ENCODE results near the gene P2RY2. TPM values are rescaled to one million over a fixed set of nuclear protein-coding genes. Genes with fewer than 3 reads are reported as not detected.
"Not testable (repeated sequence)": the region's sequence is repeated elsewhere in the genome, so short reads cannot be mapped to it uniquely, and the experiment has no call there.

Gene P2RY2
- total RNA-seq, 2 donors from 2014 or later, result 12.0 to 16.5 TPM

DNA sequence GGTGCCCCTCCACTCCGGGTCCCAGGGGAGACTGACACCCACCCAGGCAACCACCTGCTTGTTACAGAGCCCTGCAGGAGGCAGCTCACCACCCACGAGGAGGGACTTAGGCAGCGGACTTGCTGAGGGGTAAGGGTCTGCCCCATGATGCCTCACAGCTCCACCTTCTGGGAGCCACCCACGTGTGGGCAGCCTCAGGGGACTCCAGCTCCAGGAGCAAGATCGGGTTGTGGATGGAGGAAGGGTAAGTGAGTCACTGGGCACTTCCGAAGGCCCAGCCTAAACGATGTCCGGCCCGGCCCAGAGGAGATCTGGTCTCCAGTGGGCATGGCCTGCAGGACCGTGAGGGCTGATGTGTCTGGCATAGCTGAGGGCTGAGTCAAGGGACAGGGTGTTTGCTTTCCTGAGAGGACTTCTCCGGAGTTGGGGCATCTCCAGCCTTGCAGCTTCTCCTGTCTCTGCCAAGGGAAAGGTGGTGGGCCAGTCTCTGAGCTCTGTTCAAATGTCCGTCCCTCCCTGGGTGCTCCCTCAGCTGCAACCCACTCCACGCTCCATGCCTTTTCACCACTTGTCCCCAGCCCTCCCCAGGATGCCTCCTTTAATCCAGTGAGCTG, 32.3 kb upstream of the P2RY2 start:
- ATAC-seq, result peak in 1 of 2 donors; percentile 42
- intact Hi-C loops (cut with DNase I), result loop anchor here (2.0 to 10.0 kb wide), 4 partner anchors 31 to 102 kb away; no protein-coding TSS in a partner anchor
- DNase-seq, result no peak

DNA sequence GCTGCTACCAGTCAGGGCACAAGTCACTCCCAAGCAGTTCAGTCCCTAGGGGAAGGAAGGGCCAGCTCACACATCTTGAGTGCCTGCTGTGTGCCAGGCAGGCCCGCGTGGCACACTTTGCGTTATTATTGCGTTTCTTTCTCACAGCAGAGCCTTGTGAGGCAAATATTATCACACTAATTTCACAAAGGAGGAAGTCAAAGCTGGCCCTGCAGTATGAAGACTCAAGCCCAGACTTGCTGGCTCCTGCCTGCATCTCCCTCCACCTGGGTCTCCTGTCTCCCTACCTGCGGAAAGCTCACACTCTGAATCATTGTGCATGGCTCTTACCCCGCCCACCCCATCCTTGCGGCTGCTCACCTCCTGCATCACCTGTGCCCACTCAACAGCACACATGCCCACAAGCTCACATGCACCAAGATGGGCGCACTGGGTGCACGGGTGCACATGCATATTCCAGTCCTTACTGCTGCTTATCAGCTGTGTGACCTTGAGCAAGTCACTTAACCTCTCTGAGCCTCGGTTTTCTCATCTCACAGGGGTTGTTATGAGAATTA, 31.7 kb upstream of the P2RY2 start:
- intact Hi-C loops (cut with DNase I), result loop anchor here (5.0 to 10.0 kb wide), 2 partner anchors 58 to 101 kb away; no protein-coding TSS in a partner anchor
- no peak for DNase-seq
- no peak for ATAC-seq

DNA sequence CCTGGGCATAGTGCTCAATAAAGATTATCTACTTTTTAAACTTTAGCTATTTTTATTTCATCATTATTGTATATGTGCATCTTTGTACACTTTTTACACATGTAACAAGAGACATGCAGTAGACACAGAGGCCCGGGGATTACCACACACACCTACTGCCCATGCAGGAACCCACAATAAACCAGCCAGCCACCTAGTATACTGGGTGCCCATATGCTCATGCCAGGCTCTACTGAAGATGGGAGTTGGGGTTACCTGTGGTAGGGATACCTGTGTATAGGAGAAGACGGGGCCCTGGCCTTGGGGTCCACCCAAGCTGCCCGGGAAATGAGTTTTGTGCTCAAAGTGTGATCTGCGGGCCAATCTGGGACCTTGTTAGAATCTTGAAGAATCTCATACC, 31.2 kb upstream of the P2RY2 start:
- intact Hi-C loops (cut with DNase I), result loop anchor here (5.0 to 10.0 kb wide), 2 partner anchors 58 to 100 kb away; no protein-coding TSS in a partner anchor
- ATAC-seq, result no peak

GRCh38 chr11:73187854-73188253, 30.2 kb upstream of the P2RY2 start:
- intact Hi-C loops (cut with DNase I), result loop anchor here (5.0 to 10.0 kb wide), 2 partner anchors 57 to 99 kb away; no protein-coding TSS in a partner anchor
- DNase-seq (no peak), ATAC-seq (no peak)

More for the DNA sequence above, 31.2 kb upstream of the P2RY2 start:
- DNase-seq, result no peak

- intact Hi-C loops (cut with DNase I), result loop anchor here (5.0 to 10.0 kb wide), 2 partner anchors 56 to 99 kb away; no protein-coding TSS in a partner anchor
- ATAC-seq (peak; percentile 49 to 83), DNase-seq (no peak)
These were observed 29.8 kb upstream of the P2RY2 start for GRCh38 chr11:73188301-73188700.

DNA sequence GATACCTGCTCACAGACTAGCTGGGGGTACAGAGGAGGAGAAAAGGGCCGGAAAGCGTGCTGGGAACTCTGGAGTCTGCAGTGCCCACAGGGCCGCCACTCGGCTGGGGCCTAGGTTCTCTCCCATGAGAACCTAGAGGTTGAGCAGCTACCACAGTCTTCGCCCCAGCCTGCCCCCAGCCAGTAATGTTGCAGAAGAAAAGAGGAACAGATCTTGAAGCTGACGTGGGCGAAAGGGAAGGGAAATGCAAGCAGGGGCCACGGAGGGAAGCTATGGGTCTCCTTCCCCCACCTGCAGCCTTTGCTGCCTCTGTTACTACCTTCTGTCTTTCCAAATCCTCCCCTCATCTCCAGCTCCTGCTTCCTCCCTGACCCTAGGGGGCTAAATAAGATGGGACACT, 28.8 kb upstream of the P2RY2 start:
- DNase-seq (no peak), ATAC-seq (peak in 1 of 2 donors; percentile 9)
- intact Hi-C loops (cut with DNase I), result loop anchor here (5.0 to 10.0 kb wide), 2 partner anchors 55 to 98 kb away; no protein-coding TSS in a partner anchor

DNA sequence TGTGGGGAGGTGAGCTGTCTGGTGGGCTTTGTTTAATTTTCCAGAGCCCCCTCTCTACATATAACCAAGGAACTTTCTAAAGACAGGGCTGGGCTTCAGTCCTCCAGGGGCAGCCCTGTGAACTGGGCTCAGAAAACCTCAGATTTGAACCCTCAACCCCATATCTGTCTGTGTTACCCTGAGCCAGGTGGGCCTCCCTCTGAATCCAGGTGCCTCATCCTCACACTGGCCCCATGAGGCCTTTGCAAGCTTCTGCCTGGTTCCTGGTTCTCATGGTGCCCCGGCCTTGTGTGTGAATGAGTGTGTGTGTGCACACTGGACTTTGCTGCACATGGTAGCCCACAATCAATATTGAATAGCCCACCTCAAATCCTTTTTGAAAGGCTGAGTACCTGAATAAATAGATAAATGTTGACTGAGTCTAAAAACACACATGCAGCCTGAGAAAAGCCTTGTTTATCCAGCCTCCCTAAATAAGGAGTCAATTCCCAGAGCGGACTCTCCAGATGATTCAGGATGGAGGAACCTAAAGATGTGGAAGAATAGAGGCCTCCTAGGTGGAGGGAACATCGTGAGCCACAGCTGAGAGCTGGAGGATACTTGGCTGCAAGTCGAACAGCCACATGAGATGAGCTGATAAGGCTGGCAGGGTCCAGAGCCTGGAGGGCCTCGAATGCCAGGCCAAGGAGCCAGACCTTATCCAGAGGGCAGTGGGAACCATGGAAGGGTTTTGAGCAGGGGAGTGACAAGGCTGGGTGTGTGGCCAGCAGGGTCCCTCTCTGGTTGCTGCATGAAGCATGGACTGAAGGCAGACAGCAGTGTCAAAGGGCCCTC, 28.1 kb upstream of the P2RY2 start:
- ATAC-seq, result no peak

GRCh38 chr11:73190557-73190885, 27.6 kb upstream of the P2RY2 start:
- intact Hi-C loops (cut with DNase I), result loop anchor here in 1 of 2 donors (5.0 kb wide), 1 partner anchor 102 kb away; no protein-coding TSS in a partner anchor
- no peak for ATAC-seq
- DNase-seq, result no peak

More for the DNA sequence above, 28.1 kb upstream of the P2RY2 start:
- DNase-seq, result no peak
- intact Hi-C loops (cut with DNase I), result loop anchor here (5.0 to 10.0 kb wide), 3 partner anchors 55 to 102 kb away; no protein-coding TSS in a partner anchor

DNA sequence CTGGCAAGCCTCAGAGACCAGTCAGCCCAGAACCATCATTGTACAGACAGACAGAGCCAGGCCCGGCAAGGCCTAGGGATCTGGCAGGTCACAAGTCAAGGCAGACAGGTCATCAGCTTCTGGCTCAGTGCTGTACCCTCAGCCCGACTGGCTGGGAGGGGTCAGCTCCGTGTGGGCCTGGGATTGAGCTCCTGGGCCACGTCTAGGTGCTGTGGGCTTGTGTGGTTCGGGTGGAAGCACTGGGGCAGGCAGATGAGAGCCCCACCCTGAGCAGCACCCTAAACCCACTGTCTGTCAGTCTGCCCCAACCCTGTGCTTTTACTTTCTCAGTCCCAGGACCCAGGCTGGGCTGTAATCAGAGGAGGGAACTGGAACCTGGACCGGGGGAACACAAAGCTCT, 26.9 kb upstream of the P2RY2 start:
- DNase-seq, result no peak
- ATAC-seq, result no peak
- intact Hi-C loops (cut with DNase I), result loop anchor here in 1 of 2 donors (5.0 kb wide), 1 partner anchor 101 kb away; no protein-coding TSS in a partner anchor

DNA sequence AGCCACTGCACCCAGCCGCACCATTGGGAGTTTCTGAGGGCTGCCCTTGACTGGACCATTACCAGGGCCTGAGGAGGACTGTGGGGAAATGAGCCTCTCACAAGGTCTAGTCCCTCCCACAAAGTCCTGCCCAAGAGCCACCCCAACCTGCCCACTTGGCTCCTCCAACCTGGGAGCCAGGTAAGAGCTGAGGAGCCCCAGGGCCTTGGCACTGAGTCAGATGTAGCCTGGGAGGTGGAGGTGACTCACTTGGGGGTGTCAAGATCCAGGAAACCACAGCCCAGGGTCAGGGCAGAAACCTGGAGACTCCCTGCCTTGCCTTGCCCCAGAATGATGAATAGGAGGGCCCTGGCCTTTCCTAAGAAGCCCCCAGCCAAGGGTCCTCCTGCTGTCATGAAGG, 25.8 kb upstream of the P2RY2 start:
- no peak for ATAC-seq

GRCh38 chr11:73193251-73194033, 24.6 kb upstream of the P2RY2 start:
- no peak for DNase-seq
- intact Hi-C loops (cut with DNase I), result loop anchor here in 1 of 2 donors (5.0 kb wide), 1 partner anchor 99 kb away; no protein-coding TSS in a partner anchor
- ATAC-seq, result no peak

More for the DNA sequence above, 25.8 kb upstream of the P2RY2 start:
- DNase-seq, result no peak
- intact Hi-C loops (cut with DNase I), result loop anchor here in 1 of 2 donors (5.0 kb wide), 1 partner anchor 100 kb away; no protein-coding TSS in a partner anchor

DNA sequence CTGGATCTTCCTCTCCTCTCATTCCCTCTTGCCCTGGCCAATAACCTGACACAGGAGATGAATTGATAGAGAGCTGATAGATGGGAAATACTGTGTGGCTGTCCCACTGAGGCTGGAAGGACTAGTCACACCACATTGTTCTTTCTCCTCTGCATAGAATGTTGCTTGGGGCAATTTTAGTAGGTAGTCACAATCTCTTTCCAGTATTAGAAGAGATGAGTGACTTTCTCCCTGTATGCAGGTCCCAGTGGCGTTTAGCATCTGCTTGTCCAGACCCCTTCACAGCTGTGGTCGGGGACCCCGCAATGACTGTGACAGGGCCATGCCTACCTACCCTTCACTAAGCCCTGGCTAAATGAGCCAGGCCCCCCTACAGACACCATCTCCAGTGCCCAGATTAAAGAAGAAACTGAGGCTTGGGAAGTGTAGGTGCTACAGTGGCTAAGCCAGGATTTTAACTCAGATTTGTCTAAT, 24.0 kb upstream of the P2RY2 start:
- intact Hi-C loops (cut with DNase I), result loop anchor here in 1 of 2 donors (5.0 kb wide), 1 partner anchor 98 kb away; no protein-coding TSS in a partner anchor
- ATAC-seq (no peak), DNase-seq (no peak)

DNA sequence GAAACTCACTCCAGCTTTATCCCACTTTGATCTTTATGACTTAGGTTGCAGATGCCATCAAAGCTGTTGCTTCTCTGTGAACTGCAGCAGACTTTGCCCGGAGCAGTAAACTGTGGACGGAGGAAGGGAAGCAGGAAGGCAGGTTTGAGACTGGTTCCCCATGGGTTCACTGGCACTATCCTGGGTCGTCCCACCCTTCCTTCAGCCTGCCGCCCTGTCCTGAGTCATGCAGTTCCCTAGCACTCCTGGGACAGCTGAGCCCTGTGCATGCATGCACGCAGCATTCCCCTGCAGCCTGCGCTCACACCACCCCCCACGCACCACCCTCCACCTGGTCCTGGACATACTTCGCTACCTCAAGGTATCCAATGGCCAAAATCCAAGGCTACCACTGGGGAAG, 23.5 kb upstream of the P2RY2 start:
- no peak for ATAC-seq
- no peak for DNase-seq
- intact Hi-C loops (cut with DNase I), result loop anchor here in 1 of 2 donors (5.0 kb wide), 1 partner anchor 98 kb away; no protein-coding TSS in a partner anchor

DNA sequence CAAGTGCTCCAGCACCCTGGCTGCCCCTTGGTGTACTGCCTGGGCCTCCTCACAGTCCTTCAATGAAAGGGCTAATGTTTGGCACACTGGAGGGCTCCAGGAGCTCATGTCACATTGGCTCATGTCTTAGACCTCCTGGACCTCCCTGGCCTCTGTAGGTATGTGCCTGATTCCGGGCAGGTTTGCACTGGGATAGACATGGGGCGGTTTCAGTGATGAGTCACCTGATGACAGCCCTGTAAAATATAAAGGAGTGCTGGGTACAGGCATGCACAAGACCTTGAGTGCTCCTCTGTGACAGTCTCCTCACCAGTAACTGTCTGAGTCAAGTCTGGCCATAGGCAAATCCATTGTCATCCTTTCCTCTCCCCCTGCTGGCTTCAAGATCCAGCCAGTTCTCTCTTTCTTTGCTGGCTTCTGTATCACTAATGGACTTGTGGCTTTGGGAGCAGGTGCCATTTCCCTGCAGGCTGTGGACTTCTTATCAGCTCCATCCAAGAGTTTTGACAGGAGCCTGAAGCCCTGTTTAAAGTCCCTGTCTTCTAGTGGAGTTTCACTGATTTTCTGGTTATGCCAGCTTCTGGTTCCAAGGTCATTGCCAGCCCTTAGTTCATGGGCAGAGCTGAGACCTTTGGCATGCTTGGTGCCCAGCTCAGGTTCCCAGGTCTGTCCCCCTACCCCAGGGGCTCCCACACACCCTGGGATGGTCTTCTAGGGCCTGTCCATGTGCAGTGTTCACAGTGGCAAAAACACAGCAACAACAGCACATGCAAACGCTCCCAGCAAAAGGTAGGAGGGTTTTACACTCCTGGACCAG, 22.7 kb upstream of the P2RY2 start:
- no peak for DNase-seq
- ATAC-seq, result no peak
- intact Hi-C loops (cut with DNase I), result no loop called here

DNA sequence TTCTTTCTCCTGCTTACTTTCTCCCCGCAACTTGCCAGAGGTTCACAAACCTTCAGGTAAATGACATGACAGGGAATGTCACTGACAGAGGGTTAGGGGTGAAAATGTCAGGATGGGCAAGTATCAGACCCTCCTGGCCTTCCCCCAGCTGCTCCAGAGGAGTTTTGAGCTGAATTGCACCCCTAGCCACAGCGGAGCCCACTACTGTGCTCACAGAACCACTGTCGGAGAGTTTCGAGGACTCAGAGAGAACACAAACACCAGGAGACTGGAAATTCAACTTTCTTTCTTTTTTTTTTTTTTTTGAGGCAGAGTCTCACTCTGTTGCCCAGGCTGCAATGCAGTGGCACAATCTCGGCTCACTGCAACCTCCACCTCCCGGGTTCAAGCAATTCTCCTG, 21.5 kb upstream of the P2RY2 start:
- ATAC-seq (no peak), DNase-seq (no peak)
- intact Hi-C loops (cut with DNase I), result no loop called here

GRCh38 chr11:73197348-73197747, 20.7 kb upstream of the P2RY2 start:
- intact Hi-C loops (cut with DNase I), result no loop called here
- ATAC-seq (no peak), DNase-seq (no peak)

- ATAC-seq; intact Hi-C loops (cut with DNase I); DNase-seq: not testable (repeated sequence)
These were observed 20.3 kb upstream of the P2RY2 start for GRCh38 chr11:73197787-73198186.

GRCh38 chr11:73198677-73199076, 19.4 kb upstream of the P2RY2 start:
- peak in 1 of 2 donors; percentile 18 for ATAC-seq
- intact Hi-C loops (cut with DNase I), result no loop called here

More at GRCh38 chr11:73198677-73199076, 19.4 kb upstream of the P2RY2 start:
- no peak for DNase-seq

All from left cardiac atrium (tissue), 4 donors.